HG02852 (cell line): Measurements from ENCODE around the gene CDH23.
A peak's percentile ranks its signal among the peaks of the same experiment; 100 is the strongest.

ENCODE experiments used
- ATAC-seq: cut with Tn5 transposase; IDR thresholded peaks from one replicate; pipeline ENCODE4 v1.9.1; 2021; ENCODE audit warnings: mild to moderate bottlenecking, moderate library complexity; ENCODE audit not compliant: unreplicated experiment

CDH23 gene

DNA sequence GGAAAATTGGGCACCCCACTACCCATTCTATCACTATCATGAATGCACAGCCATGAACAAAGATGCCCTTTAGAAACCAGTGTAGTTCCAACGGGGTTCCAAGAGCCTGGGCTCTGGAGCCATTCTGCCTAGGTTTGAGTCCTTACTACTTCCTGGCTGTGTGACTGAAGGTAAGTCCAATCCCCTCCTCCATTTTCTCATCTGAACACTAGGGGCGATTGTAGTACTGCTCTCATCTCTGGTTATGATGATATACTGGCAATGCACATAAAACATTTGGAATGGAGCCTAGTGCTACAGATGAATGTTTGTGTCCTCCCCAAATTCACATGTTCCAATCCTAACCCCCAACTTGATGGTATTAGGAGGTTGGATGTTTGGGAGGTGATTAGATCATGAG lies 28.1 kb upstream of the CDH23 start:
- ATAC-seq: no peak

DNA sequence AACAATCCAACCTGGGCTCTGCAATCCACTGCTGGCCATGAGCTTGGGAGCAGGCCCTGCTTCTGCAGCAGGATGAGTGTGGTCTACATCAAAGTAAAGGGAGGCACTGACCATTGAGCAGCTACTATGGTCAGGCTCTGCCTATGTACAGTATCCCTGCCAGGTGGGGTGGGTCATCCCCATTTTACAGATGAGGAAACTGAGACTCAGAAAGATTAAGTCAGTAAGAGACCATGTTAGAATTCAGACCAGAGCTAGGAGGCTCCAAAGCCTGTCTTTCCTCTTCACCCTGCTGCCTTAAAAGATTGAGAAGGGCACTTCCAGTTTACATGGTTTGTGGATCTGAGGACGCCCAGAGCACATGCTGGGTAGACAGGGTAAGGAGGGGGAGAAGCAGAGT lies 27.1 kb upstream of the CDH23 start:
- ATAC-seq: no peak

DNA sequence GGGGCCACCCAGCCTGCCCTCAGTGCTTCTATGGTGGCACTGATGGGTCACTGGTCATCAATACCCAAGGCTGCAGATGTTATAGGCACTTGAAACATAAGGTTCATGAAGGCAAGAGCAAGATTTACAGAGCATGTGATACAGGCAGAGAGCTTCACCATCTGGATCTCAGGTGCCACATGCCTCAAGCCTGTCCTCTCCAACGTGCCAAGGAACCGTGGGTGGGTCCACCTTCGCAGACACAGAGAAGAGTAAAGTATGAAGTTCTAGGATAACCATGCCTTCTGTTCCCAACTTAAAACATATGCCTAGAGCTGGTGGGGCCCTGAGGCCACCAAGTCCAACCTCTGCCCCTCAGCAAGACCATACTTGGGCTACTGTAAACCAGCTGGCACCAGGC lies 26.7 kb upstream of the CDH23 start:
- no peak for ATAC-seq

DNA sequence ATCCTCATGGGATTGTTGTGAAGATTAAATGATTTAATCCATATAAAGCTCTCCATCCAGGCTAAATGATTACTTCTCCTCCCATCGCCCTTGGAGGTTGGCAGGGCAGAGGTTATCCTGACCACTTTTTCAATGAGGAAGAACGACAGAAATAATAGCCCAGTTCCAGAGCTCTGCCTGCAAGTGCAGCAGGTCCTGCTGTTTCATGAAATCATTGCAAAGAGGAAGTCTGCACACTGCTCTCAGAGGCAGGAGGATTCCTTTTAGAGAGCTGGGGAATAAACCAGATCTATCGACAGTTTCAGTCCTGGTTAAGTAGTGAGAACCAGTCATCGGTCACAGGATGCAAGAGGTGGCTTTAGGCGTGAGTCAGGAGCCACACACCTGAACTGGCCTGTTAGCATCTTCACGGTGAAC lies 25.0 kb upstream of the CDH23 start:
- ATAC-seq: peak; percentile 50

DNA sequence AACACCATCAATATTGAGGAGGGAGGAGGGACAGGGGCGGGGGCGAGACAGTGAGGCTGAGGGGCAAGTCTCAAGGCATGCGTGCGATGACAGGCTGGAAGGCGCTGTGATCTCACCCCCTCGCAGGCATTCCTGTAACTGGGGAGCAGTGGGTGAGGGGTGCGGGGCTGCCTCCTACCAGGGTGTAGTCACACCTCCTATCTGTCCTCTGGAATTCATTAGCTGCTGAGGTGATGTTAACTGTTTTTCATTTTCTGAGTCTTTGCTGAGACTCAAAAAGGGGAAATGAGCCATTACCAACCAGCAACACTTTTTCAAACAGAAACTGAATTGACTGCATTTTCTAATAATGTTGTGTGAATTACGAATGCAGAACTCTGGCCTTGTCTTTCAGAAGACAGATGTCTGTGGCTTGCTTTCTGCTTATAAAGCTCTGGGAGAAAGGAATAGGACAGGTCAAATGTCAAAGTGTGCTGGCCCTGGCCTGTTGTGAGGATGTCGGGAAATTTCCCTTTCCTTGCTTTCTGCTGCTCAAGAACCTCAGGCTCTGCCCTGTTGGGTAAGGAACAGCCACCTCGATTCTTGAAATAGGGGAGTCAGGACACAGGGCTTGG lies 23.7 kb upstream of the CDH23 start:
- peak; percentile 44 for ATAC-seq

DNA sequence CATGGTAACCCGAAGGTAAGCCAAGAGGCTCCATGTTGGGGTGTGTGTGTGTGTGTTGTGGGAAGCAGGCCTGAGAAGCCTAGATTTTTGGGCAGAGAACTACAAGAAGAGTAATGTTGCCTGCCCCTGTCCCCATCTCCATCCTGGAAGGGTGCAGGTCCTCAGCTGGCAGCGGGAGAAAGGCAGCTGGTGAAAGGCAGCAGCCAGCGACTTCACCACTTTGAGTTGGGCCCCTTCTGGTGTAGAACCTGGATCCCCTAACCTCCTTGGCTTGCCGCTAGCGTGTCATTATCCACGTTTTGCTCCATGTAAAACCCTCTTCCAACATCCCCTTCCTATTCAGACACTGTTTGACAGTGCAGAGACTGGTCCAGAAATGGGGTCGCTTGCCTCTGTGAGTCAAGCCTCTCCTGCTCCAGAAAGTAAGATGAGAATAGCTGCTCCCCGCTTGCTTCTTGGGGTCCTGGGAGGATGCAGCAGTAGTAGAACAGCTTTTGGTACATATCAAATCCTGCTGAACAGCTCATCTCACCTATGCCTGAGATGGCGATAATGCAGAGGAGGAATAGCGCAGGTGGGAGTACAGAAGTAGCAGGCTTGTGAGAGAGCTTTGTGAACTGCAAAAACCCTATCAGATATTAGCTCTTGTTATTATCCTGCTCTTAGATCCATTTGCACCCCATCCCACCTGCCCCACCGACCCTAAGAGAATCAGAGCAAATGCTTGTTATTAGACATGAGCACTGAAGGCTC lies 22.1 kb upstream of the CDH23 start:
- ATAC-seq: no peak

DNA sequence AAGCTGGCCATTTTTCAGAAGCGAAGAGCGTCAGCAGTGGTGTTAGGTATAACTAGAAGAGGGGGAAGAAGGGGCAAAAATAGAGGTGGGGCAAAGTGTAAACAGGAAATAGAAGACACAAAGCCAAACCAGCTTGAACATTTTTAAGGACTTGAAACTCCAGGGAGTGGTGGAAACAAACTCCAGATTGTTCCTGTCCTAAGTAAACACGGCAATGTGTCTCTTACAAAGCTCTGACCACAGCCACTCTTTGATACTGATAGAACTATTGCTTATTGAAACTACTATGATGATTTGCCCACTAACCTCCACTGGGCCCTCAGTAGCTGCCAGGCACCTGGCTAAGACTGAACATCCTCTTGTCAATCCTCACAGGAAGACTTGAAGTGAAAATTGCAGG lies 20.8 kb upstream of the CDH23 start:
- ATAC-seq: no peak

DNA sequence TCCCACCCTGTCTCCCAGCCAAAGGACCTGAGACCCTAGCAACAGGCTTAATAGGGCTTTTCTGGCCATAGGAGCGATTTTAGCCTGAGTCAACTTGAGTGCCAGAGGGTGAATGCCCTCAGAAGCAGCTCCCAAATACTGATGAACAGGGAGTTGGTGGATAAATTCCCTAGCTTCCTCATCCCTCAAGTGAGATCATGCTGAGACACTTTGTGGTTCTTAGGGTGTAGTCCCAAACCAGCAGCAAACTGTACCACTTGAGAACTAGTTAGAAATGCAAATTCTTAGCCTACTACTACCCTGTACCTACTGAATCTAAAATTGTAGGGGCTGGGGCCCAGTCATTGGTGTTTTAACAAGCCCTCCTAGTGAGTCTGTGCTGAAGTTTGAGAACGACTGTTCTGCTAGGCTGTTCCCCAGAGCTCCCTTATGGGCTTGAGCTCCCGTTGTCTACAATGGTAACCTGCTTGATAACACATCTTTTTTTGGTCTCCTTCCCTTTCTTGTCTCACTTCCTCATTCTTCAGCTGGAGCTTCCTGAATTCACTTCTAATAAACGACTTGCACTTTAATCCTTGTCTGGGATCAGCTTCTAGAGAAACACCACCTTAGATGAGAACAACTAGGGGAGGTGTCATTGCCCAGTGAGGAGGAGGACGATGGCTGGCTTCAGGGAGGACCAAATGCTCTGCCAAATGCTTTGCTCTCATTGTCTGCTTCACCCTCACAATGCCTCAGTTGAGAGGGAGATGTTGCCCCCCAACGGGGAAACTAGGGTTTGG lies 18.2 kb upstream of the CDH23 start:
- ATAC-seq: no peak

DNA sequence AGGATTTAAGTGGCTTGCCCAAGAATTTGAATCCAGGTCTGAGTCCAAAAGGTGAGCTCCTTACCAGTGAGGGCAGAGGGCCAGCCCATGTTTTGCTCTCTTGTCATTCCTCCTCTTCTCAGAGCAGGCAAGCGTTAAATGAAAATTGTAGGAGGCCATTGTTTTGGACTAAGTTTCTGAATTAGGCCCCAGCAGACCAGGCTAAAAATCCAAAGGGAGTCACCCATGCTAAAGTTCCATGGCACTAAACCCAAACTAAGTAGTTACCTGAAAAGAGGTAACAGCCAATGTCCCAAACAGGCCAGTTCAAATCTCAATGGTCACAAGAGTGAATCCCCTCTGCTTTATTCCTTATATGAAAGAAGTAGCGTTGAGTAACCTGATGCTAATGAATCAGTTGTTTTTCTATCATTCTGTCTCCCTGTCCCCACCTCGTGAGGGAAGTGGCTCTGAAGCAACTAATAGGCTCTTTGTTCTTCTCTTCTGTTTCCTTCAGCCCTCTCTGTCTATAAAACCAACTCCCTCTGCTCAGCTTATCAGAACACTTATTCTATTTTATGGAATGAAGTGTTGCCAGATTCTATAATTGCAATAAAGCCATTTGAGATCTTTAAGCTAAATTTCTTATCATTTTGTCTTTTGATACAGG lies 17.5 kb upstream of the CDH23 start:
- no peak for ATAC-seq

DNA sequence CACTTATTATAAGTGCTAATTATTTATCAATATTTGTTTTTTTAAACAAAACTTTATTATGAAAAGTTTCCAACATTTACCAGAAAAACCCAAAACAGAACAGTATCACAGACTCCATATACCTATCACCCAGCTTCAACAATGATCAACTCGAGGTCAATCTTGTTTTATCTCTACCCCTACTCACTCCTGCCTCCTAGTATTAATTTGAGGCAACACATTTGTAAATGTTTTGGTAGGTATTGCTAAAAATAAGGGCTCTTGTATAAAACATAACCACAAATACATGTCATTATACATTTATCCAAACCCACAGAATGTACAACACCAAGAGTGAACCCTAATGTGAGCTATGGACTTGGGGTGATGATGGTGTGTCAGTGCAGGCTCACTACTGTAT lies 15.9 kb upstream of the CDH23 start:
- no peak for ATAC-seq

DNA sequence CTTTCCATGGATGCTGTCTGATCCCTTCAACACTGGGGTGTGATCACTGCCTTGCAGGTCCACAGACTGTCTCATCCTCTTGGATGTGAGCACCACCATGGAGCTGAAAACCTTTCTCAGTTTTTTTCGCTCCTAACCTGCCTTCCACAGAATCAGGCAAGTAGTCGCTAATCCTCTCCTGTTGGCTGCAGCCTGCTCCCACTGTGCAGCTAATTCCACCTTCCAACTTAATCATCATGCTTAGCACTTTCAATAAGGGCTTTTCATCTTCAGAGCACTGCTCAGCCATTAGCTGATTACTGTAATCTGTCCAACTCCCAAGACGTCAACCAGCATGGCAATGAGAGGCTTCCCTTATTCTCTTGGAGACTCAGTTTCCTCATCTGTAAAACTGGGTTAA lies 15.1 kb upstream of the CDH23 start:
- ATAC-seq: no peak

DNA sequence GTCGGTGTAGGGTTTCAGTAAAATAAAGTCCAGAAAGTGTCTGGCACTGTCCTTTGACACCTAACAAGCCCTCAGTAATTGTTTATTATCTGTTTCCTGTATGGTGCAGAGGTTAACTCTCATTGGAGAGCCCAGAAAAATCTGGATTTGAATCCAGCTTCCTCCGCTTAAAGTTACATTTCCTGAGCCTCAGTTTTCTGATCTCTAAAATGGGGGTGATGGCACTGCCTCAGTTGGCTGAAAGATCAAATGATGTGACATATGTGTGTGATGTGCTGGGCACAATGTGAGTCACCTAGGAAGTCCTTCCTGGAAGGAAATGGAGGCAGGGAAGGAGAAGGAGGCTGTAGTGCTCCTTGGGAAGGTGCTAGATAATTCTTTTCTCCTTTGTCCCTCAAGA lies 14.7 kb upstream of the CDH23 start:
- ATAC-seq: no peak

DNA sequence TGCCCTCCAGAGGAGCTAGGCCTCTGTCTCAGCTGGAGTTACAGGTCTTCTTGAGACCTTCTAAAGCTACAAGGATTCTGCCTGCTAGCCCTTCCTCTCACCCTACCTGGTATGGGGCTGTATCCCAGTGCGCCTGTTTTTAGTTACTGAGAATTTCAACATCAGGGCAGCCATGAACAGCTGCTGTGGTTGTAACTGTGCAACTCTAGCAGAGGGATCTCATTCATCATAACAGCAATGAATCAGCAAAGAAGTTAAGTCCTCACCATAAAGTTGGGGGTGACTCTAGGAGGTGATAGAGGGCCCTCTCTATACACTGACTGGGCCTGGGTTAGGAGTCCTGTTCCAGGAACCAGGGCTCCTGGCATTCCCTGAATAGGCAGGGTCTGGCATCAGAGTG lies 14.0 kb upstream of the CDH23 start:
- no peak for ATAC-seq

DNA sequence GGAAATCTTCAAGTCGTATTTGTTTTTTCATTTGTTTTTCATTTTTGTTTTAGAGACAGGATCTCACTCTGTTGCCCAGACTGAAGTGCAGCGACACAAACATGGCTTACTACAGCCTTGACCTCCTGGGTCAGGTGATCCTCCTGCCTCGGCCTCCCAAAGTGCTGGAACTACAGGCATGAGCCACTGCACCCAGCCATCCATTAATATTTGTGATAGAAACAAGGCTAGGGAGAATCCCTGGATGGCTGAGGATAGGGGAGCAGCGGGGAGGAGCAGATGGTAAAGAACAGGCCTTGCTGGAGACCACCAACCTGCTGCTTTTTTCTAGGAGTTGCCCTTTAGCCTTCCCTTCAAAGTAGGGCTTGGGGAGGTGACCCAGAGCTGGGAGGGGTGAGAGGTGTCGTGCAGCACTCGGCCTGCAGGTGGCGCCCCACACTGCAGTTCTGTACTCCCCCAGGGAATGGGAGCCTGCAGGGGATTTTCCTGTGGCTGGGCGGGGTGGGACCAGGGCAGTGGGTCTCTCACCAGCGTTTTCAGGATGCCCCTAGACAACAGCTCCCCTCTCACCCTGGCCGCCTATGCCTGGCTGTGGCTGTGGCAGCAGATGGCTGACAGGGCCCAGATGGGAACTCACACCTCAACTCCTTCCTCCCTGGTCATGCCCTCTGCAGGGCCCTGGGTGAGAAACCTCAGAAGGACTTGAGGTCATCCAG lies 12.6 kb upstream of the CDH23 start:
- peak; percentile 52 for ATAC-seq

DNA sequence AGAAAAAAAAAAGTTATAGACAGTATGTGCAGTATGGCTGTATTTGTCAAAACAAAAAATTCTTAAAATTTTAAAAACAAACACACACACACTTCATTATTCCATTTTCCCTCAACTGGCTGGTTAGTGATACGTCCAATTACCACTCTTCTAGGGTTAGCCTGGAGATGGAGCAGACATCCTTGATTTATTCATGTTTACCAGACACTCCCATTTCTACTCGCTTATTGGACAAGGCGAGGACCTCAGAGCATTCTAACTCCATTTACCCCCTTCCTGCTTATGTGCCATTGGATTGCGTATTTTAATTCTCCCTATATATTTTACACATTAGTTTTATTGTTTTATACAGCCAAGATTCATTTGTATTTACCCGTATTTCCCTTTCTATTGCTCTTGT lies 8.5 kb upstream of the CDH23 start:
- ATAC-seq: no peak

DNA sequence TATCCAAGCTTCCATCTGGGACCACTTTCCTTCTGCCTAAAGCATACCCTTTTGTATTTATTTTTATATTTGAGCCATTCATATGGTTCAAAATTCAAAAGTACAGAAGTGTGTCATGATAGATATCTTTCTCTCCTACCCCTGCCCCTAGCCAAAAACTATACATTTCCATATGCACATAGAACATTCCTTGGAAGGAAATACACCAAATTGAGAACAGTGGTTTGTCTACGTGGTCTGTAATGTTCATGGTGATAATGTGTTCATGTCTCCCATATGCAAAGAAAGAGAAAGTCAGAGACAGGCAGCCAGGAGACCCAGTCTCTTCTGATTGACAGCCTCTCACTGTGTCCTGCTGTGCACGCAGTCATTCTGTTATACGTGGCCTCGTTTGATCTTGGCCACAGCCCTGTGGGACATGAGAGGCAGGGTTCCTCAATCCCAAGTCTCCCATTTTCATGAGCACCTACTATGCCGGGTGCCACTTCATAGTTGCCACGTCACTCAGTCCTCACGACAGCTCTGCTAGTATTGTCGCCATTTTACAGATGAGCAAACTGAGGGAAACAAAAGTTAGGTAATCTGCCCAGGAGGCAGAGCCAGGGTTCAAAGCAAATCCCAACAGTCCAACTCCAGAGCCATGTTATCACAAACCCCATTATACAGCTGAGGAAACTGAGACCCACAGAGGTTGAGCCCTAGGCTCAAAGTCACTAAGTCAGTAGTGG lies 8.0 kb upstream of the CDH23 start:
- no peak for ATAC-seq

DNA sequence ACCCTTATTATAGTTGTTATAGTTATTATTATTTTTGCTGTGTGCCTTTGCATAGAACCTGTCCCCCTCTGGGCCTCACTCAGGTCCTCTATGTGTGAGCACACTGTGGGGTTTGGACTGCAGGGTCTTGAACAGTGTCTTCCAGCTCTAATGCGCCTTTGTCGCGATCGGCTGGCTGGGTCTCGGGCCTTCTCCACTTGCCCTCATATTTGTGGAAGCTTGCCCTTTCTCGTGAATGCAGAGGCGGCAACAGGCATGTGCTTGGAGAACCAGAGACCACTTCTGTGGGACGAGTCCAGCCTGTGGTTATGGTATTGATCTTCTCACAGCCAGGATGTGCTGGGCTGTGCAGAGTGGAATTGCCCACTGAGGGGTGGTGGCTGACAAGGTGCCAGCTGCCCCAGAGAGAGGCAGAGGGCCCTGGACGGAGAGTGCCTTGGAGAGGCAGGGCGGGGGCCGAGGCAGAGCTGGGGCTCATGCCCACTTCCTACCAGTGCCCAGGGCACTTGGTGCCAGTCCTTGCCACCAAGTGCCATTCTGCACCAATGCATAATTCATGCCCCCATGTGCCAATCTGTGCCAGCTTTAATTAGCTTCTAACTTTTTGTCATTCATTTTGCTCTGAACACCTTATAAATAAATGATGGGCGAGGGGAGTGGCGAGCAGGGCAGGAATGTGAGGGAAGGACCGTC lies 6.8 kb upstream of the CDH23 start:
- ATAC-seq: no peak

DNA sequence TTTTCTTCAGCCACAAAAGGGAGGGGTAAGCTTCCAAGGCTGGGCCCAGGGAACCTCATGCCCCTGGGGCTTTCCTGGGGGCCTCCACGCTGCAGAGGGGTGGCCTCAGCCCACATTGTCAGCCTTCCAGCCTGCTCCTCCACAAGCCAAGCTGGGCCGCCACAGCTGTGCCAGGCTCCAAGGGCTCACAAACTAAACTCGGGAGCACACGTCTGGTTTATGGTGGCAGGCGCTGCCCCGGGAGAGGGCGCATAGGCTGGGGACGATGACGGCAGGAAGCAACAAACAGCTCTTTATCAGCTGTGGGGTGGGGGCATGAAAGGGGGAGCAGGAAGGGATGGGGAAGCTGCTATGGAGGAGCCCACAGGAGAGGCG lies 6.3 kb upstream of the CDH23 start:
- no peak for ATAC-seq

DNA sequence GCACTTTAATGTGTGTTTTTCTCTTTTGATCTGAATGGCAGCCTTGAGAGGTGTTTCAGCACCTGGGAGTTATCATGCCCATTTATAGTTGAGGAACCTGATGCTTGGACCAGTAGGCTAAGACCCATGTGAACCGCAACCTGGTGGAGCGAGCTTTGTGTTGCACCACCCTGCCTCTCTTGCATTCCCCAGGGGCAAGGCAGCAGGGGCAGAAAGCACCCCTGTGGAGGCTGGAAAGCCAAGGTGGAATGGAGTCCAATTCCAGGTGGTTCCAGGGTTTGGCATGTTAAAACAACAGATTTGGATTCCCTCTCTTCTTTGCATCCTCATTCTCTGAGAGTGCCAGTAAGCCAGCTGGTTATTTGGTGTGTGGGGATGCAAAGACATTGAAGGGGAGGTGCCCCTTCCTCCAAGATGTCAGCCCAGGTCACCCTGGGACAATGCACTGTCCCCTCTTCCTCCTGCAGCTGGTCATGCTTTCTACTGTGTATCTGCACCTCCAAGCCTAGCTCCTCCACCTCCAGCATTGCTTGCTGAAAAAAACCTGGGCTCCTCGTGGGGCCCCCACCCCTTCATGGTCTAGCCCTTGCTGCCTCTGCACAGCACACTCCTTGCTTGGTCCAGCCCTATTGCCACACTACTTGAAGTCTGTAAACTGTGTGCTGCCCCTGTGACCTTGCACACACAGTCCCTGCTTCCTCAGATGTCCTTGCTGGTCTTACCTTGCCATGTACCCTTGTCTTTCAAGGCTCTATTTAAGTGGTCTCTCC lies 5.6 kb upstream of the CDH23 start:
- no peak for ATAC-seq
